BE2C (cell line): ENCODE results near the gene CPT1C.

Experiments used
- DNase-seq: peaks from one replicate; pipeline ENCODE4 v3.0.0-alpha.2; 2020
- H3K27me3 ChIP-seq: fragments of 250-450 bp; sonication (Bioruptor Pico); 2 replicates; pipeline ENCODE4 v1.5.1; 2020; ENCODE audit warnings: mild to moderate bottlenecking
- H3K36me3 ChIP-seq: fragments of 250-450 bp; sonication (Bioruptor Pico); 2 replicates; pipeline ENCODE4 v1.5.1; 2020; ENCODE audit warnings: mild to moderate bottlenecking
- H3K4me1 ChIP-seq: fragments of 250-450 bp; sonication (Bioruptor Pico); 2 replicates; pipeline ENCODE4 v1.5.1; 2020
- H3K4me3 ChIP-seq: 2 replicates; pipeline ENCODE4 v1.5.1; 2011; ENCODE audit warnings: low read depth, low read length
- H3K9me3 ChIP-seq: fragments of 250-450 bp; sonication (Bioruptor Pico); 2 replicates; pipeline ENCODE4 v1.5.1; 2020
- CTCF ChIP-seq: IDR thresholded peaks from 2 replicates; pipeline ENCODE4 v1.5.1; 2012; ENCODE audit warnings: mild to moderate bottlenecking, low read depth, low read length

The CPT1C gene

DNA sequence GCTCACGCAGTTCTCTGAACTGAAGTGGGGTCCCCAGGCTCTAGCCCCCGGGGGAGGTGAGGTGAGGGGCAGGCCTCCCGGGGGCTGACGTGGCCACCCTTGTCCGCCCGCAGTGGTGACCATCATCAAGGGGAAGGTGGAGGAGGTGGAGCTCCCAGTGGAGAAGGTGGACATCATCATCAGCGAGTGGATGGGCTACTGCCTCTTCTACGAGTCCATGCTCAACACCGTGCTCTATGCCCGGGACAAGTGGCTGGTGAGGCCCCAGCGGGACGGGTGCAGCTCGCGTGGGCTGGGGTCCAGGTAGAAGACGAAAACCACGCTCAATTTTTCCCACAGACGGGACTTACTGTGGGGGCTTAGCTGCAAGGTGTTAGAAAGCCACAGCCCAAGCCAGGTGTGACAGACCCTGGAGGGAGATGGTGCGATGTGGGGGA is 7.1 kb upstream of the CPT1C start:
- H3K4me3 ChIP-seq, result no peak overlapping the region
- no peak for TF ChIP-seq CTCF
- no peak for DNase-seq
- no peaks in the 10 kb centered on the region for H3K9me3 ChIP-seq
- H3K27me3 ChIP-seq, result no peaks in the 10 kb centered on the region
- H3K36me3 ChIP-seq, result peaks cover 62% of the 10 kb centered on the region
- H3K4me1 ChIP-seq, result peaks cover 12% of the 10 kb centered on the region

- Histone ChIP-seq H3K9me3 (no peaks in the 10 kb centered on the region), H3K4me3 (no peak overlapping the region), H3K27me3 (no peaks in the 10 kb centered on the region), H3K36me3 (peaks cover 62% of the 10 kb centered on the region), H3K4me1 (peaks cover 12% of the 10 kb centered on the region)
- peak; percentile 62 for TF ChIP-seq CTCF
- peak; percentile 52 for DNase-seq
Measured at GRCh38 chr19:49684251-49684982, 6.5 kb upstream of the CPT1C start.

GRCh38 chr19:49684983-49685553 is 5.8 kb upstream of the CPT1C start:
- Histone ChIP-seq H3K27me3 (no peaks in the 10 kb centered on the region), H3K36me3 (peaks cover 62% of the 10 kb centered on the region), H3K4me3 (no peak overlapping the region), H3K9me3 (no peaks in the 10 kb centered on the region), H3K4me1 (peaks cover 8% of the 10 kb centered on the region)
- TF ChIP-seq CTCF, result no peak
- DNase-seq, result no peak

DNA sequence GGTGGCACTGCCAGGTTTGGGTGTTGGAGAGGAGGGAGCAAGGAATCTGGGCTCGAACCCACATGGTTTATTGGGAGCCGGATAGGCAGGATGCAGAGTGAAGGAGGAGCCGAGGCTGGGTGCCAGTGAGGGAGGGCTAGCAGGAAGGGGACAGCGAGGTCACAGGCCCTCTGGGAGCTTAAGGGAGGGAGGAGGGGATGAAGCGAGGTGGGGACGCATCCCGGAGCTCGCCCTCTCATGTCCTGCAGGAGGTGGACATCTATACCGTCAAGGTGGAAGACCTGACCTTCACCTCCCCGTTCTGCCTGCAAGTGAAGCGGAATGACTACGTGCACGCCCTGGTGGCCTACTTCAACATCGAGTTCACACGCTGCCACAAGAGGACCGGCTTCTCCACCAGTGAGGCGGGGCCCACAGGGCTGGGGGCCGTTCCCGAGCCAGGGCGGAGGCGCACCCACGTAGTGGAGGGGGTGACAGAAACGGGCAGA is 5.0 kb upstream of the CPT1C start:
- no peak for DNase-seq
- no peaks in the 10 kb centered on the region for H3K9me3 ChIP-seq
- H3K4me1 ChIP-seq, result peaks cover 2% of the 10 kb centered on the region
- TF ChIP-seq CTCF, result no peak
- H3K36me3 ChIP-seq, result peaks cover 56% of the 10 kb centered on the region
- no peak overlapping the region for H3K4me3 ChIP-seq
- peaks cover 5% of the 10 kb centered on the region; the same call in 1 of the 2 replicates for H3K27me3 ChIP-seq

DNA sequence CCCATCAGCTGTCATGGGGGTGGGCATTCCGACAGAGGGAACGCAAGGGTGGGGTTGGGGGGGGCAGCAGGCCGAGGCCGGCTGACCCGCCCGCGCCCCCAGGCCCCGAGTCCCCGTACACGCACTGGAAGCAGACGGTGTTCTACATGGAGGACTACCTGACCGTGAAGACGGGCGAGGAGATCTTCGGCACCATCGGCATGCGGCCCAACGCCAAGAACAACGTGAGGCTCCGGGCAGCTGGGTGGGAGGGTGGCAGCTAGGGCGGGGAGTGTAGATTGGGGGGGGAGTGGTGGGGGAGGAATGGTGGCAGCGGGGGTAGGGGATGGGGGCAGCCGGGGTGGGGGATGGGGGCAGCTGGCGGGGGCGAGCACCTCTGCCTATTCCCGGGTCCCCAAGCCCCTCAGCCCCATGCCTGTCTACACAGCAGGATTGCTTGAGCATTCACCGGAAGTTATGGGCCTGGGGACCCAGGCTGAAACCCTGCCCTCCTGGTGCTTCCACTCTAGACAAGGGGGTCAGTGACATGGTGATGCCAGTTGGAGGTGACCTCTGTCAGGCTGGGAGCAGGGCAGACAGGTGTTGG is 4.3 kb upstream of the CPT1C start:
- Histone ChIP-seq H3K36me3 (peaks cover 49% of the 10 kb centered on the region), H3K27me3 (peaks cover 11% of the 10 kb centered on the region; the same call in 1 of the 2 replicates), H3K4me3 (no peak overlapping the region), H3K4me1 (peaks cover 3% of the 10 kb centered on the region; the same call in 1 of the 2 replicates), H3K9me3 (no peaks in the 10 kb centered on the region)
- DNase-seq, result no peak
- no peak for TF ChIP-seq CTCF

DNA sequence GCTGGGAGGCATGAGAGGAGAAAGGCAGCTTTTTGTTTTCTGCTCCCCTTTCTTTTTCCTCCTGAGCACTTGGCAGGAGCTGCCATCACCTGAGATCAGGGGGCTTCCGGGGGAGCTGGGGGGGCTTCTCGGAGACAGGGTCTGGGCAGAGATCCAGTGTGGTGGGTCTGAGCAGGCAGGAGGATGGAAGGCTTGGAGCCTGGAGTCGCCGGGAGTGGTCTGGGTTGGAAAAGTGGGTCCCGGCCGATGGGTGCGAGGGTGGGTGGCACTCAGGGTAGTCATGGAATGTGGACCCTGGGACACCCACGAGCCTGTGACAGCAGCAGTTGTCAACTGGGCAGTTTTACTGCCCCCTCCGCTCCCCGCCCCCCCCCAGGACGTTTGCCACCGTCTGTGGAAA is 3.8 kb upstream of the CPT1C start:
- no peaks in the 10 kb centered on the region for H3K9me3 ChIP-seq
- H3K4me1 ChIP-seq, result peaks cover 5% of the 10 kb centered on the region; the same call in 1 of the 2 replicates
- TF ChIP-seq CTCF, result no peak
- H3K27me3 ChIP-seq, result peaks cover 11% of the 10 kb centered on the region; the same call in 1 of the 2 replicates
- H3K4me3 ChIP-seq, result no peak overlapping the region
- DNase-seq, result no peak
- H3K36me3 ChIP-seq, result peaks cover 43% of the 10 kb centered on the region
